Measurements from ENCODE around the gene CDC42EP1. TPM values are rescaled to one million over a fixed set of nuclear protein-coding genes. Genes with fewer than 3 reads are reported as not detected.
"Not testable (repeated sequence)": the region's sequence is repeated elsewhere in the genome, so short reads cannot be mapped to it uniquely, and the experiment has no call there.

Gene CDC42EP1
- total RNA-seq, 2 donors from 2014 or later = 28.6 to 97.0 TPM

GRCh38 chr22:37526376-37526775 is 33.9 kb upstream of the CDC42EP1 start:
- Histone ChIP-seq H3K9me3 (no peaks in the 10 kb centered on the region), H3K4me3 (no peak overlapping the region), H3K27ac (no peak overlapping the region), H3K36me3 (no peaks in the 10 kb centered on the region), H3K4me1 (replicated peaks) (no peaks in the 10 kb centered on the region), H3K27me3 (replicated peaks; ENCODE audit: insufficient read depth) (no peaks in the 10 kb centered on the region)
- intact Hi-C loops (cut with DNase I) = no loop called here
- TF ChIP-seq CTCF (IDR thresholded peaks at IDR 0.05) (no peak), POLR2AphosphoS5 (IDR thresholded peaks at IDR 0.05) (no peak), POLR2A (IDR thresholded peaks at IDR 0.05) (no peak)
- no peak for DNase-seq (ENCODE audit: low spot score)
- 61% methylated on average over 11 of the region's 12 CpGs for WGBS

- H3K4me1 ChIP-seq (replicated peaks); H3K27ac ChIP-seq; H3K4me3 ChIP-seq; H3K27me3 ChIP-seq (replicated peaks; ENCODE audit: insufficient read depth); intact Hi-C loops (cut with DNase I); H3K9me3 ChIP-seq; DNase-seq (ENCODE audit: low spot score); H3K36me3 ChIP-seq: not testable (repeated sequence)
- 96% methylated on average over 9 of the region's 9 CpGs for WGBS
Measured at GRCh38 chr22:37527081-37527752, 33.1 kb upstream of the CDC42EP1 start.

- intact Hi-C loops (cut with DNase I); H3K36me3 ChIP-seq; H3K27ac ChIP-seq; H3K4me3 ChIP-seq; DNase-seq (ENCODE audit: low spot score); H3K27me3 ChIP-seq (replicated peaks; ENCODE audit: insufficient read depth); H3K9me3 ChIP-seq; H3K4me1 ChIP-seq (replicated peaks): not testable (repeated sequence)
- 94% methylated on average over 9 of the region's 9 CpGs for WGBS
Measured at GRCh38 chr22:37527952-37528351, 32.3 kb upstream of the CDC42EP1 start.

GRCh38 chr22:37529652-37530345 is 30.5 kb upstream of the CDC42EP1 start:
- no peaks in the 10 kb centered on the region for H3K36me3 ChIP-seq
- TF ChIP-seq POLR2A (IDR thresholded peaks at IDR 0.05) (no peak), CTCF (IDR thresholded peaks at IDR 0.05) (no peak), POLR2AphosphoS5 (IDR thresholded peaks at IDR 0.05) (peak; percentile 44)
- WGBS = 58% methylated on average over 2 of the region's 2 CpGs
- H3K27me3 ChIP-seq (replicated peaks; ENCODE audit: insufficient read depth) = no peaks in the 10 kb centered on the region
- intact Hi-C loops (cut with DNase I) = loop anchor here (10.0 kb wide), 1 partner anchor 65 kb away; no protein-coding TSS in a partner anchor
- no peaks in the 10 kb centered on the region for H3K4me1 ChIP-seq (replicated peaks)
- peak; percentile 42 for DNase-seq (ENCODE audit: low spot score)
- no peak overlapping the region for H3K27ac ChIP-seq
- no peak overlapping the region for H3K4me3 ChIP-seq
- H3K9me3 ChIP-seq = no peaks in the 10 kb centered on the region

- Histone ChIP-seq H3K27ac (no peak overlapping the region), H3K4me3 (no peak overlapping the region), H3K27me3 (replicated peaks; ENCODE audit: insufficient read depth) (no peaks in the 10 kb centered on the region), H3K36me3 (no peaks in the 10 kb centered on the region), H3K9me3 (no peaks in the 10 kb centered on the region), H3K4me1 (replicated peaks) (no peaks in the 10 kb centered on the region)
- intact Hi-C loops (cut with DNase I) = loop anchor here (10.0 kb wide), 1 partner anchor 61 kb away; no protein-coding TSS in a partner anchor
- WGBS = 48% methylated on average over 9 of the region's 9 CpGs
- DNase-seq (ENCODE audit: low spot score) = no peak
- TF ChIP-seq CTCF (IDR thresholded peaks at IDR 0.05) = no peak
- no peak for TF ChIP-seq POLR2A (IDR thresholded peaks at IDR 0.05)
- no peak for TF ChIP-seq POLR2AphosphoS5 (IDR thresholded peaks at IDR 0.05)
Measured at GRCh38 chr22:37533995-37534394, 26.3 kb upstream of the CDC42EP1 start.

- H3K27me3 ChIP-seq (replicated peaks; ENCODE audit: insufficient read depth) = no peaks in the 10 kb centered on the region
- H3K4me1 ChIP-seq (replicated peaks) = no peaks in the 10 kb centered on the region
- 87% methylated on average over 3 of the region's 3 CpGs for WGBS
- intact Hi-C loops (cut with DNase I) = loop anchor here (10.0 kb wide), 1 partner anchor 60 kb away; no protein-coding TSS in a partner anchor
- TF ChIP-seq CTCF (IDR thresholded peaks at IDR 0.05) (no peak), POLR2A (IDR thresholded peaks at IDR 0.05) (no peak), POLR2AphosphoS5 (IDR thresholded peaks at IDR 0.05) (no peak)
- no peak overlapping the region for H3K4me3 ChIP-seq
- H3K9me3 ChIP-seq = no peaks in the 10 kb centered on the region
- DNase-seq (ENCODE audit: low spot score) = no peak
- no peak overlapping the region for H3K27ac ChIP-seq
- H3K36me3 ChIP-seq = no peaks in the 10 kb centered on the region
Measured at GRCh38 chr22:37534445-37534844, 25.8 kb upstream of the CDC42EP1 start.
